Adrenal gland (tissue), 12 donors: ENCODE data around the gene FGD4. TPM values are rescaled to one million over a fixed set of nuclear protein-coding genes. Genes with fewer than 3 reads are reported as not detected.

Experiments
- DNase-seq, 7 donors: peaks; one replicate each; pipeline ENCODE4 v3.0.0-alpha.2; 2019 to 2020
- H3K27ac ChIP-seq, 5 donors: fragments of 200-600 bp; sonication (generic) in 4 of 5; 1 replicate in 3 of 5; 2 replicates in 2 of 5; pipeline versions ENCODE4 v1.5.1 to v1.8.0; 2016 to 2020; ENCODE audit warnings: mild to moderate bottlenecking in 1 of 5
- H3K27me3 ChIP-seq: fragments of 200-600 bp; 2 replicates; pipeline ENCODE4 v1.8.0; 2021
- H3K36me3 ChIP-seq, 2 donors: fragments of 200-600 bp; replicated peaks in 1 of 2; 1 replicate in 1 of 2; 2 replicates in 1 of 2; pipeline versions ENCODE4 v1.5.1 to v1.8.0; 2018 to 2022
- H3K4me1 ChIP-seq, 2 donors: fragments of 200-600 bp; replicated peaks in 1 of 2; 1 replicate in 1 of 2; 2 replicates in 1 of 2; pipeline versions ENCODE4 v1.5.1 to v1.8.0; 2018 to 2021
- H3K4me3 ChIP-seq, 4 donors: fragments of 200-600 bp; sonication (generic) in 3 of 4; one replicate each; pipeline ENCODE4 v1.5.1; 2016 to 2018
- H3K9me3 ChIP-seq, 3 donors: fragments of 200-600 bp; sonication (generic) in 1 of 3; replicated peaks in 1 of 3; 1 replicate in 2 of 3; 2 replicates in 1 of 3; pipeline versions ENCODE4 v1.5.1 to v1.8.0; 2016 to 2021
- CTCF ChIP-seq, 6 experiments: fragments of 450-650 bp in 4 of 6; fragments of 200-600 bp in 2 of 6; sonication (generic) in 1 of 6; IDR thresholded peaks; 1 replicate in 5 of 6; 2 replicates in 1 of 6; pipeline versions ENCODE4 v1.5.1 to v1.8.0; 2016 to 2021; ENCODE audit warnings: antibody characterized with exemption in 6 of 6, mild to moderate bottlenecking in 2 of 6, moderate library complexity in 1 of 6
- POLR2A ChIP-seq, 2 donors: fragments of 450-650 bp; IDR thresholded peaks; one replicate each; pipeline ENCODE4 v1.6.1; 2017; ENCODE audit warnings: antibody characterized with exemption in 2 of 2, mild to moderate bottlenecking in 2 of 2, moderate library complexity in 1 of 2
- WGBS, 4 donors: extraction: QIAGEN DNeasy Blood & Tissue Kit in 2 of 4; methylation state at CpG; one replicate each; pipeline versions ENCODE4 v1.1.5 to v1.1.7; 2013 to 2017; 5-methylcytosine and 5-hydroxymethylcytosine counted together
- intact Hi-C, 2 donors: fragments of 100-400 bp; cut with DNase I; formaldehyde crosslinking; loops; one replicate each; pipeline versions ENCODE4 v1.14.1 to v1.15.0; 2022 to 2023
- polyA plus RNA-seq, 3 donors: library from polyadenylated mRNA; stranded (reverse); fragments of 200-250 nt in 2 of 3; fragments of 350-450 nt in 1 of 3; fragmentation: Illumina TruSeq in 1 of 3; extraction: RNeasy Lipid Tissue Mini Kit (QIAGEN cat#74804) in 1 of 3; gene quantifications; one replicate each; pipeline ENCODE4 v1.2.3, GENCODE V29; 2013 to 2014
- total RNA-seq, 9 donors: library from RNA; depleted of rRNA in 4 of 9; stranded (reverse); fragments of >200 nt in 4 of 9; fragments of 120-200 nt in 1 of 9; fragmentation: NEBNext Ultra II Directional in 1 of 9; extraction: Animal tissue kit (Norgen Biotek cat#: 25700) in 1 of 9; gene quantifications; one replicate each; pipeline versions ENCODE4 v1.1.0 to v1.2.4, GENCODE V29; 2013 to 2023
- donor health status: healthy with polysubstance abuse.
- donor health status: Bipolar disorder and iron deficiency.
- donor health status: DM: yes; HTN: yes; CAD: no.
- donor health status: DM: no; HTN: no; CAD: no.
- donor health status: DM: no; HTN: no; CAD: no.
- donor health status: DM: yes; HTN: yes; CAD: no.

FGD4 gene
- total and polyA plus RNA-seq, 12 donors = 1.7 to 38.5 (median 16.6) TPM

DNA sequence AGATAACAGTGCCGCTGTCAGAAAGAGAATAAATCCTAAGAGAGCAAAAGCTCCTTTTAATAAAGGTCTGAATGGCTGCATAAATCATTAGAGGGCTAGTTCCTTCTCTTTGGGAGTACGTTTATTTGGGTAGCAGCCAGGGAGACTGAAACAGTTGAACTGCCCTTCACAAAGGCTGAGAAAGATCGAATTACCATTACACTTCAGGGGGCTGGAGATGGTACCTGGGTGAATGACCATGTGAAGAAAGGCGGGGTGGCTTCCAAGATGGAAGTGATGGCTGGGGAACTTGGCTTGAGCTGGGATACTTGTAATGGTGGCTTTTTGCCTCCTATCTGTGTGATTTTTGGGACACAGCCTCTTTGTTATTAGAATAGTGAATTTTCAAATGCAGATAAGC, 1.7 kb upstream of the FGD4 start:
- H3K27ac ChIP-seq = no peak overlapping the region
- H3K36me3 ChIP-seq = no peaks in the 10 kb centered on the region
- H3K9me3 ChIP-seq = no peaks in the 10 kb centered on the region
- H3K27me3 ChIP-seq = no peaks in the 10 kb centered on the region
- H3K4me1 ChIP-seq = peaks cover 0 to 13% of the 10 kb centered on the region in 2 donors
- intact Hi-C loops = no loop called here
- 46 to 56% (median 52%) methylated on average over 4 of the region's 4 CpGs for WGBS, 4 donors
- no peak overlapping the region for H3K4me3 ChIP-seq
- no peak for DNase-seq
- TF ChIP-seq CTCF (IDR thresholded peaks at IDR 0.05) = no peak
- TF ChIP-seq POLR2A (IDR thresholded peaks at IDR 0.05) = no peak

DNA sequence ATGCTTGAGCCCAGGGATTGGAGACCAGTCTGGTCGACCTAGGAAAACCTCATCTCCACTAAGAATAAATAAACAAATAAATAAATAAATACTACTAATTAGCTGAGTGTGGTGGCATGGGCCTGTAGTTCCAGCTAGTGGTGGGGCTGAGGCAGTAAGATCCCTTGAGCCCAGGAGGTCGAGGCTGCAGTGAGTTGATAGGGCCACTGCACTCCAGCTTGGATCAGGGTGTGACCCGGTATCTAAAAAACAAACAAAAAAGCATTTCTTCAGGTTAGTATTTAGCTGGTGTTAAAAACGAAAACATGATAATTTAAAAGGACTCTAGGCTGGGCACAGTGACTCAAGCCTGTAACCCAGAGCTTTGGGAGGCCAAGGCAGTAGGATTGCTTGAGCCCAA, 1.2 kb upstream of the FGD4 start:
- Histone ChIP-seq H3K27me3 (no peaks in the 10 kb centered on the region), H3K9me3 (no peaks in the 10 kb centered on the region)

GRCh38 chr12:32398816-32399369, 465 bp upstream of the FGD4 start:
- H3K27ac ChIP-seq = peak overlapping the region in 2 of 5 donors; percentile 59 to 61
- intact Hi-C loops = no loop called here
- peak overlapping the region in 2 of 4 donors; percentile 17 to 88 for H3K4me3 ChIP-seq
- WGBS, 4 donors = 3 to 11% (median 3%) methylated on average over 10 to 36 of the region's 36 CpGs
- no peaks in the 10 kb centered on the region for H3K9me3 ChIP-seq
- no peaks in the 10 kb centered on the region for H3K36me3 ChIP-seq
- H3K4me1 ChIP-seq = peaks cover 0 to 13% of the 10 kb centered on the region in 2 donors
- no peak for TF ChIP-seq POLR2A (IDR thresholded peaks at IDR 0.05)
- no peak for TF ChIP-seq CTCF (IDR thresholded peaks at IDR 0.05)
- H3K27me3 ChIP-seq = no peaks in the 10 kb centered on the region
- DNase-seq = no peak

More for the DNA sequence above, 1.2 kb upstream of the FGD4 start:
- no peak overlapping the region for H3K27ac ChIP-seq
- 92 to 94% (median 93%) methylated on average over 4 of the region's 4 CpGs for WGBS, 4 donors
- H3K4me3 ChIP-seq = no peak overlapping the region
- no peak for DNase-seq
- no peaks in the 10 kb centered on the region for H3K36me3 ChIP-seq
- peaks cover 0 to 13% of the 10 kb centered on the region in 2 donors for H3K4me1 ChIP-seq
- intact Hi-C loops = no loop called here
- TF ChIP-seq POLR2A (IDR thresholded peaks at IDR 0.05) (no peak), CTCF (IDR thresholded peaks at IDR 0.05) (no peak)

- intact Hi-C loops = no loop called here
- Histone ChIP-seq H3K4me3 (peak overlapping the region in 3 of 4 donors; percentile 48 to 88 (median 75)), H3K4me1 (peaks cover 0 to 13% of the 10 kb centered on the region in 2 donors), H3K36me3 (no peaks in the 10 kb centered on the region), H3K9me3 (no peaks in the 10 kb centered on the region), H3K27ac (peak overlapping the region in 3 of 5 donors; percentile 20 to 61 (median 59)), H3K27me3 (no peaks in the 10 kb centered on the region)
- TF ChIP-seq CTCF (IDR thresholded peaks at IDR 0.05) (no peak), POLR2A (IDR thresholded peaks at IDR 0.05) (no peak)
- DNase-seq = peak in 1 of 7 donors; percentile 27
- WGBS, 4 donors = 18 to 22% (median 21%) methylated on average over 15 of the region's 15 CpGs
These were observed 835 bp downstream of the FGD4 start for GRCh38 chr12:32400114-32400672.
